Fibroblast of villous mesenchyme (primary cell): ENCODE data around the gene ABCG5. TPM values are rescaled to one million over a fixed set of nuclear protein-coding genes. Genes with fewer than 3 reads are reported as not detected.
A peak's percentile ranks its signal among the peaks of the same experiment; 100 is the strongest.

Source experiments
- DNase-seq: peaks from one replicate; pipeline ENCODE4 v3.0.0-alpha.2; 2010; ENCODE audit warnings: low read depth
- H3K4me3 ChIP-seq: 2 replicates; pipeline ENCODE4 v1.5.1; 2011; ENCODE audit warnings: low read depth, mild to moderate bottlenecking, low read length
- total RNA-seq: library from RNA; depleted of rRNA; stranded (reverse); fragments of >200 nt; gene quantifications from 2 replicates; pipeline ENCODE4 v1.2.3, GENCODE V29; 2012
- TF ChIP-seq, protein P1 (sequence below): IDR thresholded peaks from 2 replicates; pipeline ENCODE4 v1.5.1; 2012; ENCODE audit warnings: low read depth, mild to moderate bottlenecking, low read length; ENCODE audit not compliant: insufficient read depth

The ABCG5 gene
- total RNA-seq, 1 donor: not detected

DNA sequence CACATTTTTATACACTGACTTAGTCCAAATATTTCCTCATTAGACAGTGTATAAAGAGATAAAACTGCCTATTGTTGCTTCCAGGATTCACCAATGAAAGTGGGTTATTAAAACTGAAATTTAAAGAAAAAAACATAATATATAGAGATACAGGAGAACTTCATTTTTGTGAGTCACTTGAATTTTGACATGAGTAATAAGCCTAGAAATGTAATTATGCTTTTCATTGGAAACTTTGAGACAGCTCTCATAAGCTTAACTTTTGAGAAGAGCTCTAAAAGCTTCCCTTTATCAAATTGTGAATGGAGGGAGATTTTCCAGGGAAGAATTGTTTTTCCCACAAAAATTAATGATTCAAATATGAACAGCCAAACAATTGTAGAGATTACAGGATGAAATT, 50.7 kb downstream of the ABCG5 start:
- TF ChIP-seq, protein P1, sequence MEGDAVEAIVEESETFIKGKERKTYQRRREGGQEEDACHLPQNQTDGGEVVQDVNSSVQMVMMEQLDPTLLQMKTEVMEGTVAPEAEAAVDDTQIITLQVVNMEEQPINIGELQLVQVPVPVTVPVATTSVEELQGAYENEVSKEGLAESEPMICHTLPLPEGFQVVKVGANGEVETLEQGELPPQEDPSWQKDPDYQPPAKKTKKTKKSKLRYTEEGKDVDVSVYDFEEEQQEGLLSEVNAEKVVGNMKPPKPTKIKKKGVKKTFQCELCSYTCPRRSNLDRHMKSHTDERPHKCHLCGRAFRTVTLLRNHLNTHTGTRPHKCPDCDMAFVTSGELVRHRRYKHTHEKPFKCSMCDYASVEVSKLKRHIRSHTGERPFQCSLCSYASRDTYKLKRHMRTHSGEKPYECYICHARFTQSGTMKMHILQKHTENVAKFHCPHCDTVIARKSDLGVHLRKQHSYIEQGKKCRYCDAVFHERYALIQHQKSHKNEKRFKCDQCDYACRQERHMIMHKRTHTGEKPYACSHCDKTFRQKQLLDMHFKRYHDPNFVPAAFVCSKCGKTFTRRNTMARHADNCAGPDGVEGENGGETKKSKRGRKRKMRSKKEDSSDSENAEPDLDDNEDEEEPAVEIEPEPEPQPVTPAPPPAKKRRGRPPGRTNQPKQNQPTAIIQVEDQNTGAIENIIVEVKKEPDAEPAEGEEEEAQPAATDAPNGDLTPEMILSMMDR: no peak
- H3K4me3 ChIP-seq: no peak overlapping the region
- no peak for DNase-seq

DNA sequence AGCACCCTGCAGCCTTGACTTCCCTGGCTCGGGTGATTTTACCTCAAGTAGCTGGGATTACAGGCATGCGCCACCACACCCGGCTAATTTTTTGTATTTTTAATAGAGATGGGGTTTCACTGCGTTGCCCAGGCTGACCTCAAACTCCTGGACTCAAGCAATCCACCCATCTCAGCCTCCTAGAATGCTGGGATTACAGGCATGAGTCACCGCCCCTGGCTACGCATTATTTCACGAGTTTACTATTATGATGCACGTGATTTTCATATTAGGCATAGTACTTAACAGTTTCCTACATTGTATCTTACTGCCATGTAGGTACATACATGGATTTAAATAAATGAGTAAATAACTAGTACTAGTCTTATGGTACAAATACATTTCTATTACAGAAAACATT, 60.4 kb downstream of the ABCG5 start:
- TF ChIP-seq, protein P1: no peak
- DNase-seq: peak; percentile 30
- H3K4me3 ChIP-seq: no peak overlapping the region

DNA sequence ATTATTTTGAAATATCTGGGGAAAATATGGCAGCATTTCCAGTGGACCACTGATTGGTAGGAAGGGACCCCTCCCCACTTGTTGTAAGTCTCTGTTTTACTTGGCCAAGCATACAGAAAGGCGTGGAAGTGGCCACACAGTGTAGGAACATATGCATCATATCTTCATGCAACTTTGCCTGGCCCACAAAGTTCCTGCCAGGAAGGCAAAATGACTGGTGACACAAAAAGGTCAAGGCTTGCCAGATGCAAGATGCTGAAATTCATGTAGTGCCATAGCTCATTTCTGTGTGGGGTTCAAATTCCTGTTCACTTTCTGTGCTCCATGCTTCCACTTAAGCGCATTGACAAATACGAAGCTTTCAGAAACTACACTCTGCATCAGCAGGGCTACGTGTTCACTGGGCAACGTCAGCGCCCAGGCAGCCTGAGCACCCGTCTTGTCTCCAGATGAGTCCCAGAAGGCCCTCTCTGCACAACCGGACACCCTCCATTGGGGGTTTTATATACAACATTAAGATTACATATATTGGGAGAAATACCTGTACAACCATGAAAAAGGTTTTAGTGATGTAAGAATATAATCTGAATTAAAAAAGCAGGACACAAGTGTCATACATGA, 61.2 kb downstream of the ABCG5 start:
- TF ChIP-seq, protein P1: no peak
- DNase-seq: no peak
- H3K4me3 ChIP-seq: no peak overlapping the region

DNA sequence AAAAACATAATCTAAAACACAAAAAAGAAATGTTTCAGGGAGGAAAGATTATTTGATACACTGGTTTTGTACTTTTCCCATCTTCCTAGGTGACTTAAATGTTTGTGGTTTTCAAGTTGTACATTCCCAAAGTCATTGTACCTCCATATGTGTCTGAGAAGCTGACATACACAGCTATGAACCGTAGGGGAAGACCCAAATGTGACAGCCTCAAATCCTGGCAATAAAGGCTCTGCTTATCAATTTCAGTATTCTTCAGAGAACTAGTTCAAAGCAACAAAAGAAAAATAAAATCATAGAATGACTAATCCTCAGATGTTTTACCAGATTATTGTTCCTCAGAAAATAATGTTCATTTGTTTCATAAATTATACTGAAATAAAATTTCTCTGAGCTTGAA, 62.3 kb downstream of the ABCG5 start:
- TF ChIP-seq, protein P1: no peak
- DNase-seq: no peak
- H3K4me3 ChIP-seq: no peak overlapping the region

DNA sequence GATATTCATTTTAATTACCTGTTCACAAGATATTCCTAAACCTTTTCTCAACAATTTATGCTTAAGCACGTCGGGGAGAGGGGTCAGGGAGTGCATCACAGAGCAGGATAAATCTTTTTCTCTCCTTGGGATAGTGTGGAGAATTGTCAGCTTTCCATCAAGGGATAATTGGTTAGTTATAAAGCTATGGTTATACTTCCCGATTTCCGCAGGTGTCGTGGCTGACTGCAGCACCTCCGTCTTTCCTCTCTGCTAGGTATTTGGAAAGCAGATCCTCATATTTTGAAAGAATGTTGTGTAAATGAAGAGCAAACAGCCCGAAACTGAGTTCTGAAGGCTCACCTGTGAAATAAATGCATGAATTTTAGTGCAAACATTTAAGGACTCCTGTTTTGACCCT, 64.0 kb downstream of the ABCG5 start:
- TF ChIP-seq, protein P1: no peak
- no peak for DNase-seq
- H3K4me3 ChIP-seq: peak overlapping the region; percentile 93

DNA sequence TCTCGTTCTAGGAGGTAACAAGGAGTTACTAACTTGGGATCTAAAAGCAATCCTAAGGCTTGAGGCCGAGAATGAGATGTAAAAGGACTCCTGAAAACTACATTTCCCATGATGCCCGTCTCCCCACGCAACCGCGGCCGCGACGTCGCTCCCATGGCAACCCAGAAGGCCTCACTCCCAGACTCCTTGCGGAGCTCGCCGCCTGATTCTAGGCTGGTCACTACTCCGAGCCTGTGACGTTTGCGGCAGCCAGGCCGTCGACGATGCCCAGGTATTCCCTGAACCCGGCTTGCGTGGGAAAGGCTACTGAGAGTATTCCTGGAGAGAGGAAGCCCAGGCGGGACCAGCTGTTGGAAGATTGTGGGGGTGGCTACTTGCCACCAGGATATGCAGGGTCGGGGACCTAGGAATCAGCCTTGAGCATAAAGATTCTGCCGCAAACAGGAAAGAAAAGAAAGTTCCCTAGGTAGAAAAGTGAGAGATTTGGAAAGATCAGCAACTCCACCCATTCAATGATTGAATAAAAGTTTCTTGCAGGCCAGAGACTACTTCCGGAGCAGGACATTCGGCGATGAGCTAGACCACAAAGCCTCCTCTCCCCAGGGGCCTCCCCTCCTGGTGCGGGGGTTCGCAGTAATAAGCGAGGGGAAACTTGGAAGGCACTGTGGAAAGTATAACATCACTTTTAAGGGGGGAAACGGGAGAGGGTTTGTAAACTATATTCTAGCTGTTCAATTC, 64.6 kb downstream of the ABCG5 start, which contains the start of gene DYNC2LI1:
Gene DYNC2LI1 (plus strand): TSS at position 164 of the 738 bp plus-strand sequence. CDS start 100 bp downstream, at position 264.
- H3K4me3 ChIP-seq: peak within 1 kb of the TSS; percentile 93
- peak; percentile 93 for DNase-seq
- TF ChIP-seq, protein P1: no peak

DNA sequence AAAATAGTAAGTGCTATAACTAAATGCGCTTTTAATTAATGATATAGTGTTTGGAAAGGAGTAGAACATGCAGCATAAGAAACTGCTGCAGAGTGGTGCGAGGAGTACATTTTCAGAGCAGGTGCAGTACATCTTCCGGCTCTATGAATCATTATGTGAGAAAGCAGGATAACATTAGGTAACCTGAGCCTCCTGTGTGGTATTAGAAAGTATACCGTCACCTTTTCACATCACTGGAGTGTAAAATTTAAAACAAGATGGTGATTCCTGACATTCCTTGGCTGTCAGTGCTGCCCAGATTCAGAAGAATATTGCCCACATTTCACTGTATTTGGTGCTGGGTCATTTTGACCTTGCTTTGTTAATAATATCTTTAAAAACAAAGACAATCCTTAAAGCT, 72.6 kb downstream of the ABCG5 start:
- H3K4me3 ChIP-seq: no peak overlapping the region
- TF ChIP-seq, protein P1: no peak
- no peak for DNase-seq
